Dermis blood vessel endothelial cell (primary cell): ENCODE results near the gene GALNS. TPM values are rescaled to one million over a fixed set of nuclear protein-coding genes. Genes with fewer than 3 reads are reported as not detected.

Source experiments
- DNase-seq: peaks from one replicate; pipeline ENCODE4 v3.0.0; 2010
- total RNA-seq: library from RNA; depleted of rRNA; stranded (reverse); fragments of >200 nt; gene quantifications from 2 replicates; pipeline ENCODE4 v1.2.3, GENCODE V29; 2014

GALNS gene
- total RNA-seq, 1 donor from 2014 or later = 25.0 TPM

- no peak for DNase-seq
Observed at GRCh38 chr16:88888461-88889387, 32.0 kb upstream of the GALNS start.

DNA sequence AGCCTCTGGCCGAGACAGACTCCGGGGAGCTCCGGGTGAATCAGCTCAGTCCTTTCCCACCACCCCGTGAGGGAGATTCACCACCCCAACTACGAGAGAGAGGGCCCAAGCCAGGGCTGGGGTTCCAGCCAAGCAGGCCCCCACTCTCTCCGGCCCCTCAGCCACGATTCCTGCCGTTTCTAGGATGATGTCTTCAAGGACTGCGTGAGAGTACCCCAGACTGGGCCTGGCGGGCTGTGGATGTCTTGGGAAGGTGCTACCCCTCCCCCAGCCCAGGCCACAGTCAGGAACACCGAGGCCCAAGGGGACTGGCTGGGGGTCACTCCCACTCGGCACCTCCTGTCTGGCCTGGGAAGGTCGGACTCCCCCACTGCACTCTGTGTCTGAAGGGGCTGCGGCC is 31.3 kb upstream of the GALNS start:
- DNase-seq = no peak

GRCh38 chr16:88886845-88887521 is 30.2 kb upstream of the GALNS start:
- DNase-seq = no peak

DNA sequence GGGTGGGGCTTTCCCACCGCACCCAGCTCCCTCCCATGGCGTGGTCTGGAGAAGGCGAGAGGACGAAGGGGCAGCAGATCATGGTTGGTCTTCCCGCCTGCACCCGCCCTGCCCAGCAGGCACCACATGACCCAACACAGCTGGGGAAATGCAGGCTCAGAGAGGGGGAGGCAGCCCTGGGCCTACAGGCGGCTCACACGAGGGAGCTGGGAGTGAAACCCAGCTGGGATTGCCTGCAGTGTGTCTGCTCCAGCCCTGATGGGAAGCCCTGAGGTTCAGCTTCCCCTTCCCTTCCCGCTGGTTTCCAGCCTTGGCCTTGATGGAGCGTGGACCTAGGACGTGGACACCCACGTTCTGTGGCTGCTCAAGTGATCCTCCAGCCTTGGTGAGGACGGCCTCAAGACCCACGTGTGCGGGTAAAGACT is 29.7 kb upstream of the GALNS start:
- DNase-seq = no peak

DNA sequence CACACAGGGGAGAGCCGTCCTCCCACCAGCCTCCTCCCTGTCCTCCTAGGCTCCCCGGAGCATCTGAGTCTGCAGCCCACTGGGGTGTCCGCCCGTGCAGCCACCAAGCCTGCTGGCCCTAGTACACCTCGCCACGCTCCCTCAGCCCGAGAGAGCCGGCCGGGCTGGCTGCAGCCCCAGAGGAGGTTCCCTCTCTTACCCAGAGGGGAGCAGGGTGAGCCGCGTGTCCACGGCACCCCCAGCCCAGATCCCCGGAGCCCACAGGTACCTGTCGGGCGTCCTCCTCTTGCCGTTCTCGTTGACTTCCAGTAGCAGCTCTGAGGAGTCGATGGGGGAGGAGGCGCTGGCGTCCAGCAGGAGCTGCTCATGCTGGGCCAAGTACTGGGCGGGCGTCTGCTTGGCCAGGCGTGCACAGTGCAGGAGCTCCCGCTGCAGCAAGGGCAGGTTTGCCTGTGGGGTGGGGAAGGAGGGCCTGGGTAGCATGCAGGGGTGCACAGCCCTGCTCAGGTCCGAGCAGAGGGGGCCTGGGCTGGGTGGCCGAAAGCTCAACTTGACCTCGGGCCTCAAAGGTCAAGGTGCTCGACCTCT is 29.0 kb upstream of the GALNS start:
- no peak for DNase-seq

DNA sequence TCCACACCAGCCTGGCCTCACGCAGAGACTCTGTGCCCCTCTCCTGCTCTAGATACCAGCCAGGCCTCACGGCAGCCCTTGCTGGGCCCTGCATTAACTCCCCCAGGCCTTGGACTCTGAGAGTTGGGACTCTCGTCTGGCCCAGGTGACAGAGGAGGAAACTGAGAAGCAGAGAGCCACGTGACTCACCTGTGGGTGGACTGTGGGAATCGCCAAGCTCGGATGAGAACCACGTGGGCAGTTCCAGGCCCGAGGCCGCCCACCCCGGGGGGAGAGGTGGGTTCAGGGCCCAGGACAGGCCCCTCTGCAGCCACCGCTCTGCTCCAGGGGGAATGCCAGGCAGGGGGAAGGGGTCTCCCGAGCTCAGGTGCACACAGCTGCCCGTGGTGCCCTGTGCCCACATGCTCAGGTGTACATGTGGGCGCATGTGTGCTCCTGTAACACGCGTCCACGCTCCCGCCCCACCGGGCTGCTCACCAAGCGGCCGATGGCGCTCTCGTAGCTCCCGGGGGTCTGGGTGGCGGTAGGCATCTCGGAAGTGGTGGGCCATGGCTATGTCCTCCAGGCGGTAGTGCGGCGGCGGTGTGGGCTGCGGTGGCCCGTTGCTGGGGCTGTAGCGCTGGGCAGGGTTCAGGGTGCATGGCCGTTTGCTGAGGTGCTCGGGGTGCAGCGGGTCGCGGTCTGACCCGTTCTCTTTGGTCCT is 28.0 kb upstream of the GALNS start:
- no peak for DNase-seq

DNA sequence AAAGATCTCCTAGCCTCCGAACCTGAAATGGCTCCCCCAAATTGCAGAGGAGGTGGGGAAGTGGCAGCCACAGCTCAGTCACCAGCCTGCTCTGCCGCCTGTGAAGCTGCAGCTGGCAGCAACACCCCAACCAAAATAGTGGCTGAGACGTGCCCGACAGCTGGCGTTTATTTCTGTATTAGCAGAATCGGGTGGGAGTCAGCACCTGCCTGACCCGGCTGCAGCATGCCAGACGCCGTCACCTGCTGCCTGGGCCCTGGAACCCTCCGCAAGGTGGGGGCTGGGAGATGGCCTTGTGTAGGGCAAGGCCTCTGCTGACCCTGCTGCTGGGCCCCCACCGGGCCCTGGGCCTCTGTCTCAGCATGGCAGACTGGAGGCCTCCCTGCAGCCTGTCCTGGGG is 27.2 kb upstream of the GALNS start:
- no peak for DNase-seq

GRCh38 chr16:88883117-88883895 is 26.6 kb upstream of the GALNS start:
- DNase-seq = no peak

GRCh38 chr16:88882358-88883030 is 25.7 kb upstream of the GALNS start:
- DNase-seq = no peak

DNA sequence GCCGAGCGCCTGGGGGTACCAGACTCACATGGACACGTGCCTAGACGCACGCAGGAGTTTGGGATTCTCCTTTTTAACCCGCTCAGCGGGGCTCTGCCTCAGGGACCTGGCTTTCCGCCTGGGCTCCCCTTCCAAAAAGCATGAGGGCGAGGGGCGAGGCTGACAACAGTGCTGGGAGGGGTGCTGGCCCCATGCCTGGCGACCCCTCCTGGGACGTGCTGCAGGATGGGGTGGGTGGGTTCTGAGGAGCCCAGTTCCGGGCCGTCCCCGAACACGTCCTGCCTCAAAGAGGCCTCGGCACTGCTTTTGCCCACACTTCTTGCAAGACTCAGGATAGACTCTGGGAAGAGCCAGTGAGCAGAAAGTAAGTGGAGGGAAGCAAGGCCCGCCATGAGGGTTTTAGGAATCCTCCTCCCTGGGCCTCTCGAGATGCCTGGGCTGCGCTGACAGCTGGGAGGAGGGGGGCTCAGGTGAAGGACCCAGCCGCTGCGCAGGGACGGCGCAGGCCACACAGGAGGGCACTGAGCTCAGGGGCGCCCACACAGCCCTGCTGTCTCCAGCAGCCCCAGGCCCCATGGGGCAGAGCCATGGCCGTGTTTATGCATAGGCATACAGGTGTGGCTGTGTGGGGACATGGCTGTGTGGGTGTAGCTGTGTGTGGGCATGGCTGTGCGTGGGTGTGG is 25.1 kb upstream of the GALNS start:
- DNase-seq = no peak

GRCh38 chr16:88881007-88881615 is 24.4 kb upstream of the GALNS start:
- DNase-seq = no peak

GRCh38 chr16:88880226-88881006 is 23.7 kb upstream of the GALNS start:
- DNase-seq = no peak

GRCh38 chr16:88879788-88880055 is 23.0 kb upstream of the GALNS start:
- DNase-seq = no peak

- no peak for DNase-seq
Observed at GRCh38 chr16:88878967-88879787, 22.4 kb upstream of the GALNS start.

- no peak for DNase-seq
Observed at GRCh38 chr16:88878356-88878755, 21.6 kb upstream of the GALNS start.

DNA sequence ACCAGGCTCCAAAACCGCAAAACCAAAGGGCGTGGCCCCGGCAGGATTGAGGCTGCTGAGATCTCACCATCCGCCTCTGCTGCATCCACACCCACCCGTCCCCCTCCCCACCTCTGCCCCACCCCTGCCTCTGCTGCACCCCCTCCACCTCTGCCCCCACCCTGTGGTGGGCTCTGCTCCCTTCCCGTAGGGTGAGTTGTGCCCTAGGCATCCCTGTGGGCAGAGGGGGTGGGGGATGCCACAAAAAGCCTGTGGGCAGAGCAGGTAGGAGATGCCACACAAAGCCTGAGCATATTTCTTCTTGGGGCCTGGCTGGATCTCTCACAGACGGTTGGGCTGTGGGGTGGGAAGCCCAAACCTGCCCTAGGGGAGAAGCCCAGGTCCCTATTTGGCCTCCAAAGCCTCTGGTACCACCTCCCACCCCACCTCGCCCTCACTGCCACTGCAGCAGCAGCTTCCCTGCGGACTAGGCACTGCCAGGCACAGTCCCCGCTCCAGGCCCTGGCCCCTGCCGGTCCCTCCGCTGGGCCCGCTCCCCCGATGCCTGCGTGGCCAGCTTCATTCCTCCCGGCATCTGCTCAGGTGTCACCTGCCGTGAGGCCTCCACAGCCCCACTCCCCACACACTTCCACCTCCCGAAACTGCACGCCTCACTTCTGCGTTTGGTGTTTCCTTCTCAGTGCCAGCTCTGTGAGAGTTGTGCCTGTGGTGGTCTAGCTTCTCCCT is 21.0 kb upstream of the GALNS start:
- no peak for DNase-seq

DNA sequence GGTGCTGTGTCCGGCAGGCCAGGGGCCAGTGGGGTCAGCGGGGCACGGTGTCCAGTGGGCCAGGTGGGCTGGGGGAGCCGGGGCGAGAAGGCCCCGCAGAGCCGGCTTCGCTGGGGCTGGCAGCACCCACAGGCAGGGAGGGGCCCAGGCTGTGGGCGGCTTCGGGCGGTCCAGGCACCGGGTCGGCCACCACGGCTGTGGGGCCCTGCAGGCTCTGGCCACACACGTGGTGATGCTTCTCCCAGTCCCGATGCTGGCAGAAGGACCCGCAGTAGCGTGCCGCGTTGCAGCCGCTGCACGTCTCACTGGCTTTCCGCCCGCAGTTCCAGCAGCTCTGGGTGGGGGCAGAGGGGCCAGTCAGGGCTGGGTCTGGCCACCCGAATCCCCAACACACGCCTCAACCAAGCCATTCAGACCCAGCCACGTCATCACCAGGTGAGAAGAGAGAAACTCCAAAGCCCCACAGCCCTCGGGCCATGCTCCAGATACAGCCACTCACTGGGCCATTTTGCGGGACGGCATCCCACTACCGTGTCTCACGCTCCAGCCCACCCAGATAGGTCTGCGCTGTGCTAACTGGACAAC is 20.3 kb upstream of the GALNS start:
- DNase-seq = no peak

DNA sequence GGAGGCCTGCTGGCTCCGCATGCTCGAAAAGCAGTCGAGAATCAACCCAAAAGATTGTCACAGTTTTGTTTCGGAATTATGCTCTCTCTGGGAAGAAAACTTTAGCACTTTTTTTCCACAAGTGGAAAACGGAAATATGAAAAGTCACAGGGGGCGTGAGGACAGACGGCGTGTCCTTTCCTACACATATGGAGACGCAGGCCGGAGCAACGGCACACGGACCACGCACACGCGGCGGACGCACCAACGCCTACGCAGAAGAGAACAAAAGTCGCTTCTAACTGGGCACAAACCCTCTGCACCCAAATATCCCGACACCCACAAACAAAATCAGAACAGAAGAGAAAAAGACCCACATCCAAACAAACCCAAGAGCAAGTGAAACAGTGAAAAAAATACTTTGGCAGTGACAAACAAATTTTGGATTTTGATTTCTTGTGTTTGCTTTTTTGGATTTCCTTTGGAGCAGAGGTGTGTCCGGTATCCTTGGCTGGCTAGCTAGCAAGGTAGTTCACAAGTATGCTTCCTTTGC is 19.0 kb upstream of the GALNS start:
- no peak for DNase-seq
